Nephron (organoid): ENCODE measurements around the gene METTL25B.

Experiments used
- H3K27ac Mint-ChIP-seq, 3 experiments: 2 replicates each; pipeline ENCODE4 v1.8.0; 2020; ENCODE audit warnings: mixed read lengths in 3 of 3, mild to moderate bottlenecking in 2 of 3, moderate library complexity in 1 of 3
- H3K27me3 Mint-ChIP-seq: 2 replicates; pipeline ENCODE4 v1.8.0; 2021; ENCODE audit warnings: low read depth, mild to moderate bottlenecking, moderate library complexity, mixed read lengths
- H3K36me3 Mint-ChIP-seq: 2 replicates; pipeline ENCODE4 v1.8.0; 2020; ENCODE audit warnings: low read depth, mixed read lengths
- H3K4me1 Mint-ChIP-seq: 2 replicates; pipeline ENCODE4 v1.8.0; 2020; ENCODE audit warnings: mixed read lengths
- H3K4me3 Mint-ChIP-seq, 3 experiments: 2 replicates each; pipeline ENCODE4 v1.8.0; 2020; ENCODE audit warnings: mild to moderate bottlenecking in 3 of 3, mixed read lengths in 3 of 3, moderate library complexity in 2 of 3
- H3K9me3 Mint-ChIP-seq: 2 replicates; pipeline ENCODE4 v1.8.0; 2020; ENCODE audit warnings: mixed read lengths
- TF ChIP-seq, protein P1 (sequence below), 3 experiments: fragments of 200-600 bp; sonication (generic); IDR thresholded peaks; one replicate each; pipeline ENCODE4 v1.5.0; 2021; ENCODE audit warnings: antibody characterized with exemption in 3 of 3; ENCODE audit not compliant: unreplicated experiment in 3 of 3

The METTL25B gene

DNA sequence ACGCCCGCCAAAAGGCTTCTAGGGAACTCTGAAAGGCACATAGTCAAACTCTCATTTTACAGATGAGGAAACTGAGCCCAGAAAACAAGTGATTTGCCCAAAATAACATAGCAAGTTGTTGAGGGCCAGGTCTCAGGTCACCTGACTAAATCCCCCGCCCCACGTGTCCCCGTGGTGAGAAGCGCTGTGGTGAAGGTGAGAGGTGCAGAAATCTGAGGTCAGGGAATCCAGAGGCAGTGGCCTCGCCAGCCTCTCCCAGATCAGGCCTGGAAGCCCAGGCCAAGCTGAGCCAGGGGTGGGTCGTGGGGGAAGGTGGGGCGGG is 18.1 kb downstream of the METTL25B start:
- no peaks in the 10 kb centered on the region for H3K9me3 Mint-ChIP-seq
- H3K27ac Mint-ChIP-seq, result peak overlapping the region; percentile 99
- H3K4me1 Mint-ChIP-seq, result peaks cover 64% of the 10 kb centered on the region
- H3K4me3 Mint-ChIP-seq, result peak overlapping the region; percentile 92 to 97 (median 94)
- H3K36me3 Mint-ChIP-seq, result peaks cover 19% of the 10 kb centered on the region
- TF ChIP-seq, protein P1, sequence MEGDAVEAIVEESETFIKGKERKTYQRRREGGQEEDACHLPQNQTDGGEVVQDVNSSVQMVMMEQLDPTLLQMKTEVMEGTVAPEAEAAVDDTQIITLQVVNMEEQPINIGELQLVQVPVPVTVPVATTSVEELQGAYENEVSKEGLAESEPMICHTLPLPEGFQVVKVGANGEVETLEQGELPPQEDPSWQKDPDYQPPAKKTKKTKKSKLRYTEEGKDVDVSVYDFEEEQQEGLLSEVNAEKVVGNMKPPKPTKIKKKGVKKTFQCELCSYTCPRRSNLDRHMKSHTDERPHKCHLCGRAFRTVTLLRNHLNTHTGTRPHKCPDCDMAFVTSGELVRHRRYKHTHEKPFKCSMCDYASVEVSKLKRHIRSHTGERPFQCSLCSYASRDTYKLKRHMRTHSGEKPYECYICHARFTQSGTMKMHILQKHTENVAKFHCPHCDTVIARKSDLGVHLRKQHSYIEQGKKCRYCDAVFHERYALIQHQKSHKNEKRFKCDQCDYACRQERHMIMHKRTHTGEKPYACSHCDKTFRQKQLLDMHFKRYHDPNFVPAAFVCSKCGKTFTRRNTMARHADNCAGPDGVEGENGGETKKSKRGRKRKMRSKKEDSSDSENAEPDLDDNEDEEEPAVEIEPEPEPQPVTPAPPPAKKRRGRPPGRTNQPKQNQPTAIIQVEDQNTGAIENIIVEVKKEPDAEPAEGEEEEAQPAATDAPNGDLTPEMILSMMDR (IDR thresholded peaks at IDR 0.05; ENCODE audit: unreplicated experiment in 3 of 3), result no peak
- H3K27me3 Mint-ChIP-seq, result no peaks in the 10 kb centered on the region

DNA sequence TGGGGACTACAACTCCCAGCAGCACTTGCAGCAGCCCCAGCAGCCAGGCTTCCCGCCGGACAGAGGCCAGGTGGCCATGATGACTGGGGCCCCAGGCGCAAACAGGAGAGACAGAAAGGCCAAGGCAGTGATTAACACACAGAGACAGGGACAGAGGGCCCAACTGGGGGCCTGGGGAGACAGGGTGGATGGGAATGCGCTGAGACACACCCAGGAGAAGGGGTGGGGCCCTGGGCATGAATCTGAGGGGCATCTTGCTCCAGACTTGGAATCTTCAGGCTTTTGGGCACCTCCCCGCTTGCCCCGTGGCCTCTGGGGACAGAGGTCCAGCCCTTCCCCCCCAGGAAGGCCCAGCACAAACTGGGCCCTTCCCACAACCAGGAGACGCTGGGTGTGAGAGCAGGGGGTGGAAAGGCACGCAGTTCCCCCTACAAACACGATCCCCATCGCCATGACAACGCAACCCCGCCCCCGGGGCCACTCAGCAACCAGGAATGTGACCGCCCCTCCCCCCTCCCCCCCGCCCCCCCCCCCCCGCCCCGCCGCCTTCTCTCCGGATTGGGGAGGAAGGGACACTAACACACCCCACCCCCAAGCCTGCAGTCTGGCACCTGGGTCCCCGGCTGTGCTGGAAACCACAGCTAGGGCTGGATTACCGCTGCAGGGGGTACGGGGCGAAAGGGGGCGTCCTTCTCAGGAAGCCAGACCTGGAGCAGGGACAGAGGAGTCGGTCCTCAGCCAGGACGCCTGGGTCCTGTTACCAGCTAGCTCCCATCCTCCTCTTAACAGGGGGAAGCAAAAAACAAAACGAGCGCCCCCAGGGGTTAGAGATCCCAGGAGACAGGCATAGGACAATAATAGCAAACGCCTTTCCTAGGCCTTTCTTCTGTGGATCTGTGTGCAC is 18.7 kb downstream of the METTL25B start:
- H3K36me3 Mint-ChIP-seq, result peaks cover 14% of the 10 kb centered on the region
- TF ChIP-seq, protein P1 (IDR thresholded peaks at IDR 0.05; ENCODE audit: unreplicated experiment in 3 of 3), result no peak
- no peaks in the 10 kb centered on the region for H3K9me3 Mint-ChIP-seq
- peak overlapping the region; percentile 99 for H3K27ac Mint-ChIP-seq
- peak overlapping the region; percentile 94 to 99 (median 97) for H3K4me3 Mint-ChIP-seq
- peaks cover 60% of the 10 kb centered on the region for H3K4me1 Mint-ChIP-seq
- no peaks in the 10 kb centered on the region for H3K27me3 Mint-ChIP-seq

DNA sequence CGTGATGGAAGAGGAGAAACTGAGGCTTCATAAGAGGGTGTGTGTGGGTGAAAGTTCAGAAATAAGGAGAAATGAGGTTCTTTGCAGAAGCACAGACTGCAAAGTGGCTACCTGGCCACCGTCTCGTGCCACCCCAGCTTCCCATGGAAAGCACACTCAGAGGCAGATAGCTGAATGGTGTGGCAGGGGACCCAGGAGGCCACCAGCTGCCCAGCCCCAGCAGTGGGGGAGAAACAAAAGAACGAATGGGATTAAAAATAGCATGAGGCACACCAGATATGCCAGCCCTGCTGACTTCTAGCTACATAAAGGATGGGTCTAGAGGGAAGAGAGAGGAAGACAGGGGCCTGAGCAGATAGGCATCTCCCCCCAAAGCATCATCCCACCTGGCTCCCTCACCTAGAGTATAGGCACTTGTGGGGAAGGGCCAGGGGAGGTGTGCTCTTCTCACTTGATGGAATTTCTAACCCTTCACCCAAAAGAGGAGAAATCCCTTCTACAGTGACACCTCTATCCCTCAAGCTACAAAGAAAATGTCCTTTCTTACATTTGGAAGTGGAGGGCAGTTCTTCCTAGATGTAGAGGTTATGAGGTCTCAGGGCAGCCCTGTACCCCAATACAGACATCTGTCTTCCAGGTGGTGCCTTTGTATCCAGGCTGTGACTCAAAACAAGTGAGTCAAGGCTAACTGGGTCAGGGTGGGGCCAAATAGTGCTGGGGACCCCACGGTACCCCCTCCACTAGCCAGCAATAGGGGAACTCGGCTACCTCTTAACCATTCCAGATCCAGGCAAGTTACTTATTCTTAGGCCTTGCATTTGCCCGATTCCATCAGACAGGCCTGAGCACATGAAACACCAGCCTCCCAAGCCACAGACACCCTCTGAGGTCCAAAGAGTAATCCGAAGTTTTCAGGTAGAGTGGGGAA is 19.7 kb downstream of the METTL25B start:
- H3K27me3 Mint-ChIP-seq, result no peaks in the 10 kb centered on the region
- peaks cover 8% of the 10 kb centered on the region for H3K36me3 Mint-ChIP-seq
- H3K4me3 Mint-ChIP-seq, result peak overlapping the region; percentile 94 to 99 (median 97)
- H3K27ac Mint-ChIP-seq, result peak overlapping the region; percentile 99
- TF ChIP-seq, protein P1 (IDR thresholded peaks at IDR 0.05; ENCODE audit: unreplicated experiment in 3 of 3), result no peak
- H3K9me3 Mint-ChIP-seq, result no peaks in the 10 kb centered on the region
- H3K4me1 Mint-ChIP-seq, result peaks cover 65% of the 10 kb centered on the region

DNA sequence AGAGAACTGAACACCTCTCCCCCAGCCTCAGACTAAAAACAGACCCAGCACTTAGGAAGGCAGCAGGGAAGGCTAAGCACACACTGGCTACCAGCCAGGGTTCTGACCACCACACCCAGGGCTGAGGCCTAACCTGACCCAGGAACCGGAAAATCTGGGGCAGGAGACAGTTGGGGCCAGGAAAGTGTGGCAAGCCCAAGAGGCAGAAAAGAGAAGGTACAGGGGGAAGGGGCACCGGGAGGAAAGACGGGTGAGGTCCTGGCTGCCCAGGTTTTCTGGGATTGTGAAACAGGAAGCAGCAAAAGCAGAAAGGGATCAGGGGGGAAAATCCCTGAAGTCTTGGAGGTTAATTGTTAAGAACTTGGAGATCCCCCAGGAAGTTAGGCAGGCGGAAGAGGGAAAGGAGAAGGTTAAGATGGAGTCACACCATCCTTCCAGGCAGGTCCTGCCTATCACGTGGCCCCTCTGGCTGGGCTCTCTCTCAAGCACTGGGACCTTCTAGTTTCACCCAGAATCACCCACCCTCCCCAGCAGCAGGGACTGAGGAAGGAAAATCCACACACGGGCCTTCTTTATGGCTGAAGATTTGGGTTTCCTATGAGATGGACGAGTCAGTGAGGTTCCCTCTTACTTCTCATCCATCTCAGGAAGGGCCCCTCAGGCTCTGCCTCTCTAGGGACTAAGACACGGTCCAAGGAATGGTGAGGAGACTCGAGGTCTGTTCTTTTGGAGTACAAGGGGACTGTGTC is 20.6 kb downstream of the METTL25B start:
- Mint-ChIP-seq H3K4me3 (peak overlapping the region; percentile 94 to 99 (median 97)), H3K36me3 (peaks cover 8% of the 10 kb centered on the region), H3K27ac (peak overlapping the region; percentile 99), H3K9me3 (no peaks in the 10 kb centered on the region), H3K27me3 (no peaks in the 10 kb centered on the region), H3K4me1 (peaks cover 66% of the 10 kb centered on the region)
- TF ChIP-seq, protein P1 (IDR thresholded peaks at IDR 0.05; ENCODE audit: unreplicated experiment in 3 of 3), result no peak

DNA sequence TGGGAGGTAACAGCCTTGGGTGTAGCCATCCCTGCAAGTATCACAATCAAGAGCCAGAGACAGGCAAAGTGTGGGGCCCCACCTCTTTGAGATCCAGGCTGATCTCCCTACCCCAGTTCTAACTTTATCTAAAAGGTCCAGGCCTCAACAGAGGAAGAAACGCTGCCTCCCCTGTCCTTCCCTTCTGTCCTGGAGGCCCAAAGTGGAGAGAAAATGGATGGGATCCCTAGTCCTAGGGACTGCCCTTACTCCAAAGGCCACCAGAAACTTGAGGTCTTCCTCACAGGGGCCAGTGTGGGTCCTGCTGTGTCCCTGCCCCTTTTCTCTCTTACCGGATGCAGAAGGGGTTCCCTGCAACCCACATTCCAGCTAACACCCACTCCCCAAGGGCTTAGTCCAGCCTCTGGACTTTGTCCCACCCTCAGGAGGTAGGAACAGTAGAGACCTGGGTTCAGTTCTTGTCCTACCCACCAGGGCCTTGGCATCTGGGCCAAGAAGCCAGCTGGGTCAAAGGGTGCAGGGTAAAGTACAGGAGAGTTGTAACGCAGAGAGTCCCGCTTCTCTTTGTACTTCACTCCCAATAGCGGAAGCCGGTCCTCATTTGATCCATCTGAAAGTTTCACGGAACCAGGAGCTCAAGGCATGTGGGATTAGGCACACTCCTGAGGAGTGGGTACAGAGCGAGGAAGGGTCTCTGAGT is 21.3 kb downstream of the METTL25B start:
- Mint-ChIP-seq H3K36me3 (peaks cover 8% of the 10 kb centered on the region), H3K4me1 (peaks cover 72% of the 10 kb centered on the region), H3K9me3 (no peaks in the 10 kb centered on the region), H3K27ac (peak overlapping the region; percentile 99), H3K27me3 (no peaks in the 10 kb centered on the region), H3K4me3 (peak overlapping the region; percentile 94 to 99 (median 97))
- TF ChIP-seq, protein P1 (IDR thresholded peaks at IDR 0.05; ENCODE audit: unreplicated experiment in 3 of 3), result no peak
